OCI-LY1 (cell line): ENCODE measurements around the gene RARG.

Experiments
- H2AFZ ChIP-seq: fragments of 200-600 bp; sonication (generic), shearing (Covaris generic); 2 replicates; pipeline ENCODE4 v1.6.0; 2014; ENCODE audit warnings: antibody characterized with exemption, mild to moderate bottlenecking, low read length
- H3F3A ChIP-seq: fragments of 200-600 bp; sonication (generic), shearing (Covaris generic); 2 replicates; pipeline ENCODE4 v1.6.0; 2014; ENCODE audit warnings: mild to moderate bottlenecking, antibody characterized with exemption, low read length, moderate library complexity; ENCODE audit not compliant: insufficient read depth
- H3K27ac ChIP-seq: fragments of 200-600 bp; sonication (generic); 2 replicates; pipeline ENCODE4 v1.5.1; 2014; ENCODE audit warnings: low read length, mixed run types, mild to moderate bottlenecking, low read depth; ENCODE audit not compliant: poor library complexity, severe bottlenecking
- H3K27me3 ChIP-seq: fragments of 200-600 bp; sonication (generic); 2 replicates; pipeline ENCODE4 v1.6.0; 2014; ENCODE audit warnings: antibody characterized with exemption, mild to moderate bottlenecking, low read length, moderate library complexity; ENCODE audit not compliant: insufficient read depth
- H3K36me3 ChIP-seq: fragments of 200-600 bp; sonication (generic); 2 replicates; pipeline ENCODE4 v1.6.1; 2014; ENCODE audit warnings: mild to moderate bottlenecking, antibody characterized with exemption, low read length, moderate library complexity, mixed read lengths; ENCODE audit not compliant: insufficient read depth
- H3K4me1 ChIP-seq: fragments of 200-600 bp; sonication (generic); 2 replicates; pipeline ENCODE4 v1.5.1; 2014; ENCODE audit warnings: mild to moderate bottlenecking, low read length, moderate library complexity; ENCODE audit not compliant: insufficient read depth, severe bottlenecking
- H3K4me2 ChIP-seq: fragments of 200-600 bp; sonication (generic), shearing (Covaris generic); 2 replicates; pipeline ENCODE4 v1.6.1; 2014; ENCODE audit warnings: low read length
- H3K4me3 ChIP-seq: fragments of 200-600 bp; sonication (generic); 2 replicates; pipeline ENCODE4 v1.5.1; 2014; ENCODE audit warnings: low read length, low read depth, mild to moderate bottlenecking, mixed read lengths; ENCODE audit not compliant: poor library complexity, severe bottlenecking
- H3K79me2 ChIP-seq: fragments of 200-600 bp; shearing (Covaris generic); 2 replicates; pipeline ENCODE4 v1.6.1; 2016; ENCODE audit warnings: mixed run types, low read length, mixed read lengths; ENCODE audit not compliant: insufficient read depth
- H3K9ac ChIP-seq: fragments of 200-600 bp; sonication (generic), shearing (Covaris generic); 2 replicates; pipeline ENCODE4 v1.6.1; 2014; ENCODE audit warnings: mild to moderate bottlenecking, low read length, mixed read lengths
- H3K9me2 ChIP-seq: fragments of 200-600 bp; sonication (generic), shearing (Covaris generic); 2 replicates; pipeline ENCODE4 v1.6.1; 2014; ENCODE audit warnings: low read depth, mild to moderate bottlenecking, low read length, mixed read lengths
- H3K9me3 ChIP-seq: fragments of 200-600 bp; shearing (Covaris generic); 2 replicates; pipeline ENCODE4 v1.6.1; 2014; ENCODE audit warnings: low read length, mixed read lengths
- H4K20me1 ChIP-seq: fragments of 200-600 bp; sonication (generic), shearing (Covaris generic); 2 replicates; pipeline ENCODE4 v1.6.0; 2016; ENCODE audit warnings: mild to moderate bottlenecking, low read length; ENCODE audit not compliant: insufficient read depth
- CTCF ChIP-seq: fragments of 200-600 bp; sonication (generic), shearing (Covaris generic); IDR thresholded peaks from 2 replicates; pipeline ENCODE4 v1.5.1; 2017; ENCODE audit warnings: mild to moderate bottlenecking, antibody characterized with exemption, low read length, moderate library complexity, mixed read lengths
- EZH2 ChIP-seq: fragments of 200-600 bp; sonication (generic), shearing (Covaris generic); IDR thresholded peaks from 2 replicates; pipeline ENCODE4 v1.8.0; 2017; ENCODE audit warnings: borderline replicate concordance, mixed run types, mild to moderate bottlenecking, antibody characterized with exemption, low read length, moderate library complexity, mixed read lengths

RARG gene

GRCh38 chr12:53182903-53183302 is 49.1 kb downstream of the RARG start:
- Histone ChIP-seq H3K4me3 (peak overlapping the region; percentile 76), H3K9ac (0 out of 2 replicates have a peak overlapping the region, but pooled peaks have one; percentile 11), H3K9me3 (no peaks in the 10 kb centered on the region), H3K36me3 (peaks cover 64% of the 10 kb centered on the region), H3K79me2 (no peaks in the 10 kb centered on the region; the same call in 1 of the 2 replicates), H3K4me2 (peak overlapping the region; percentile 97), H3F3A (0 out of 2 replicates have a peak, but pooled peaks cover 2% of the 10 kb centered on the region), H3K9me2 (no peaks in the 10 kb centered on the region), H3K27me3 (no peaks in the 10 kb centered on the region), H3K27ac (no peak overlapping the region), H3K4me1 (peaks cover 34% of the 10 kb centered on the region), H2AFZ (no peak overlapping the region), H4K20me1 (no peaks in the 10 kb centered on the region)
- no peak for TF ChIP-seq EZH2
- no peak for TF ChIP-seq CTCF

- no peak overlapping the region; the same call in 1 of the 2 replicates for H3K9ac ChIP-seq
- H3K27me3 ChIP-seq, result no peaks in the 10 kb centered on the region
- no peaks in the 10 kb centered on the region for H3K9me3 ChIP-seq
- H3K79me2 ChIP-seq, result no peaks in the 10 kb centered on the region; the same call in 1 of the 2 replicates
- TF ChIP-seq CTCF, result no peak
- no peak for TF ChIP-seq EZH2
- H3K4me2 ChIP-seq, result peak overlapping the region; percentile 97
- H3K27ac ChIP-seq, result no peak overlapping the region
- 0 out of 2 replicates have a peak, but pooled peaks cover 2% of the 10 kb centered on the region for H3F3A ChIP-seq
- peak overlapping the region; percentile 76 for H3K4me3 ChIP-seq
- H2AFZ ChIP-seq, result no peak overlapping the region
- H3K9me2 ChIP-seq, result no peaks in the 10 kb centered on the region
- H3K36me3 ChIP-seq, result peaks cover 55% of the 10 kb centered on the region
- H4K20me1 ChIP-seq, result no peaks in the 10 kb centered on the region
- H3K4me1 ChIP-seq, result peaks cover 34% of the 10 kb centered on the region
Observed at GRCh38 chr12:53181935-53182334, 50.1 kb downstream of the RARG start.

GRCh38 chr12:53180931-53181645 is 50.9 kb downstream of the RARG start:
- 0 out of 2 replicates have a peak, but pooled peaks cover 2% of the 10 kb centered on the region for H3F3A ChIP-seq
- H3K27ac ChIP-seq, result peak overlapping the region; percentile 86
- peak overlapping the region; percentile 97 for H3K4me2 ChIP-seq
- H3K9me2 ChIP-seq, result no peaks in the 10 kb centered on the region
- no peaks in the 10 kb centered on the region for H4K20me1 ChIP-seq
- no peaks in the 10 kb centered on the region for H3K9me3 ChIP-seq
- peak overlapping the region; percentile 76 for H3K4me3 ChIP-seq
- TF ChIP-seq CTCF, result no peak
- TF ChIP-seq EZH2, result no peak
- H2AFZ ChIP-seq, result no peak overlapping the region
- H3K9ac ChIP-seq, result peak overlapping the region; percentile 86
- H3K4me1 ChIP-seq, result peaks cover 34% of the 10 kb centered on the region
- H3K36me3 ChIP-seq, result peaks cover 46% of the 10 kb centered on the region
- no peaks in the 10 kb centered on the region; the same call in 1 of the 2 replicates for H3K79me2 ChIP-seq
- H3K27me3 ChIP-seq, result no peaks in the 10 kb centered on the region
